ENCODE measurements around the gene MTMR11. TPM values are rescaled to one million over a fixed set of nuclear protein-coding genes. Genes with fewer than 3 reads are reported as not detected.

MTMR11 gene
- total and polyA plus RNA-seq, 2 donors (not counting 1 experiment from before 2014, with no cell fraction given) = 14.0 to 17.5 TPM

- Histone ChIP-seq H3K27ac (ENCODE audit: insufficient read depth, low read length) (no peak overlapping the region), H3K9me3 (ENCODE audit: control insufficient read depth, insufficient read depth, low read depth, low read length) (no peaks in the 10 kb centered on the region), H3K4me1 (ENCODE audit: control insufficient read depth, extremely low read depth, insufficient read depth, low read length) (peaks cover 16% of the 10 kb centered on the region), H3K4me3 (replicated peaks in 1 of 4; ENCODE audit: control extremely low read depth in 1 of 4, insufficient read depth in 1 of 4, low read depth in 3 of 4, low read length in 4 of 4) (no peak overlapping the region), H2AFZ (ENCODE audit: low read length) (no peak overlapping the region), H3K36me3 (ENCODE audit: control insufficient read depth, insufficient read depth, low read length) (peaks cover 3% of the 10 kb centered on the region), H3K9ac (ENCODE audit: insufficient read depth, low read length) (no peak overlapping the region), H3K4me2 (ENCODE audit: extremely low read depth, insufficient read depth, low read length) (no peak overlapping the region), H4K20me1 (ENCODE audit: control insufficient read depth, extremely low read depth, insufficient read depth, low read length) (no peaks in the 10 kb centered on the region), H3K27me3 (ENCODE audit: control insufficient read depth, insufficient read depth, low read length) (no peaks in the 10 kb centered on the region), H3K79me2 (ENCODE audit: control insufficient read depth, insufficient read depth, low read length) (peaks cover 3% of the 10 kb centered on the region)
- no peak for DNase-seq (ENCODE audit: low read depth in 2 of 2)
- TF ChIP-seq CTCF (conservative IDR thresholded peaks at IDR 0.05 in 1 of 2, IDR thresholded peaks at IDR 0.05 in 1 of 2; ENCODE audit: low read depth in 1 of 2, low read length in 2 of 2) (no peak), EZH2 (IDR thresholded peaks at IDR 0.05; ENCODE audit: low read length, missing control alignments) (no peak)
Observed at GRCh38 chr1:149933208-149933607, 3.5 kb downstream of the MTMR11 start.

- H3K36me3 ChIP-seq (ENCODE audit: control insufficient read depth, insufficient read depth, low read length) = peaks cover 3% of the 10 kb centered on the region
- TF ChIP-seq CTCF (conservative IDR thresholded peaks at IDR 0.05 in 1 of 2, IDR thresholded peaks at IDR 0.05 in 1 of 2; ENCODE audit: low read depth in 1 of 2, low read length in 2 of 2) = no peak
- no peak for TF ChIP-seq EZH2 (IDR thresholded peaks at IDR 0.05; ENCODE audit: low read length, missing control alignments)
- H3K4me2 ChIP-seq (ENCODE audit: extremely low read depth, insufficient read depth, low read length) = no peak overlapping the region
- no peak overlapping the region for H2AFZ ChIP-seq (ENCODE audit: low read length)
- peaks cover 4% of the 10 kb centered on the region for H3K79me2 ChIP-seq (ENCODE audit: control insufficient read depth, insufficient read depth, low read length)
- H3K27ac ChIP-seq (ENCODE audit: insufficient read depth, low read length) = no peak overlapping the region
- no peak overlapping the region for H3K9ac ChIP-seq (ENCODE audit: insufficient read depth, low read length)
- no peak overlapping the region for H3K4me3 ChIP-seq (replicated peaks in 1 of 4; ENCODE audit: control extremely low read depth in 1 of 4, insufficient read depth in 1 of 4, low read depth in 3 of 4, low read length in 4 of 4)
- no peak for DNase-seq (ENCODE audit: low read depth in 2 of 2)
- H3K27me3 ChIP-seq (ENCODE audit: control insufficient read depth, insufficient read depth, low read length) = no peaks in the 10 kb centered on the region
- H4K20me1 ChIP-seq (ENCODE audit: control insufficient read depth, extremely low read depth, insufficient read depth, low read length) = no peaks in the 10 kb centered on the region
- H3K4me1 ChIP-seq (ENCODE audit: control insufficient read depth, extremely low read depth, insufficient read depth, low read length) = peaks cover 15% of the 10 kb centered on the region
- H3K9me3 ChIP-seq (ENCODE audit: control insufficient read depth, insufficient read depth, low read depth, low read length) = no peaks in the 10 kb centered on the region
Observed at GRCh38 chr1:149932474-149932873, 4.2 kb downstream of the MTMR11 start.

- Histone ChIP-seq H3K36me3 (ENCODE audit: control insufficient read depth, insufficient read depth, low read length) (peaks cover 4% of the 10 kb centered on the region), H3K9me3 (ENCODE audit: control insufficient read depth, insufficient read depth, low read depth, low read length) (no peaks in the 10 kb centered on the region), H4K20me1 (ENCODE audit: control insufficient read depth, extremely low read depth, insufficient read depth, low read length) (no peaks in the 10 kb centered on the region), H3K4me1 (ENCODE audit: control insufficient read depth, extremely low read depth, insufficient read depth, low read length) (peaks cover 8% of the 10 kb centered on the region), H3K4me2 (ENCODE audit: extremely low read depth, insufficient read depth, low read length) (no peak overlapping the region), H3K79me2 (ENCODE audit: control insufficient read depth, insufficient read depth, low read length) (peaks cover 16% of the 10 kb centered on the region), H3K4me3 (replicated peaks in 1 of 4; ENCODE audit: control extremely low read depth in 1 of 4, insufficient read depth in 1 of 4, low read depth in 3 of 4, low read length in 4 of 4) (no peak overlapping the region), H3K9ac (ENCODE audit: insufficient read depth, low read length) (no peak overlapping the region), H3K27ac (ENCODE audit: insufficient read depth, low read length) (no peak overlapping the region), H2AFZ (ENCODE audit: low read length) (no peak overlapping the region), H3K27me3 (ENCODE audit: control insufficient read depth, insufficient read depth, low read length) (no peaks in the 10 kb centered on the region)
- DNase-seq (ENCODE audit: low read depth in 2 of 2) = no peak
- TF ChIP-seq EZH2 (IDR thresholded peaks at IDR 0.05; ENCODE audit: low read length, missing control alignments) = no peak
- no peak for TF ChIP-seq CTCF (conservative IDR thresholded peaks at IDR 0.05 in 1 of 2, IDR thresholded peaks at IDR 0.05 in 1 of 2; ENCODE audit: low read depth in 1 of 2, low read length in 2 of 2)
Observed at GRCh38 chr1:149931212-149931790, 5.4 kb downstream of the MTMR11 start.
